ENCODE results near the gene CAMK1D.

Gene CAMK1D

GRCh38 chr10:12631216-12631615 lies 281.9 kb downstream of the CAMK1D start:
- DNase-seq (ENCODE audit: low spot score), result no peak

GRCh38 chr10:12631787-12632562 lies 282.6 kb downstream of the CAMK1D start:
- no peak for DNase-seq (ENCODE audit: low spot score)

- no peak for DNase-seq (ENCODE audit: low spot score)
These were observed 284.7 kb downstream of the CAMK1D start for GRCh38 chr10:12633776-12634620.

DNA sequence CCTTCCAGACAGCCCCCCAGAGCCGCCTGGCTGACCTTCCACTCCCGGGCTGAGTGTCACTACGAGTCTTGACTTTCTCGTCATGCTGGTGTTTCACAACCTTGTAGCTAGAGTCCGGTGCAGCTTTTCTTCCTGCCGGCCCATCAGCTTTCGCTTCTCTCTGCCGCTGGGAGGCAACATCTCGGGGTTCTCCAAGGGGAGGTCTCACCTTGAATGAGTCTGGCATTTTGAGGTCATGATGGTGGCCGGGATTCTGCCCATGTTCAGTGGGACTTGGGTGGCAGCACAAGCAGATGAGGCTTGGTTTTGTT lies 285.2 kb downstream of the CAMK1D start:
- no peak for DNase-seq (ENCODE audit: low spot score)

DNA sequence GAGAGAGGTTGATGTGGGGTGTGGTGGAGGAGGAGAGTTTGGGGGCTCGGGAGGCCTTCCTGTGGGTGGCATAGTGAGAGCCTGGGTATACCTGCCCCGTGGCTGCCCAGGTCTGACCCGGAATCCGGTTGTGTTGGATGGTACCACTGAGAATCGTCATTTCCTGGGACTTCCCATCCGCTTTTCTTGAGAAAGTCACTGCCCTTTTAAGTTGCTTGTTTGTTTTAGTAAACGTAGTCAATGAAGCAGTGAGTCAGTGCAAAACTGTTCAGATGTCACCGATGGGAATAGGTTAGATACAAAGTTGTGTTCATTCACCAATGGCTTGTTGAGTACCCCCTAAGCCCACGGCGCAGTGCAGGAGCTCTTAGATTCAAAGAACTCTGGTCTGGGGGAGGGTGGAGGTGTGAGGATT lies 285.8 kb downstream of the CAMK1D start:
- no peak for DNase-seq (ENCODE audit: low spot score)

DNA sequence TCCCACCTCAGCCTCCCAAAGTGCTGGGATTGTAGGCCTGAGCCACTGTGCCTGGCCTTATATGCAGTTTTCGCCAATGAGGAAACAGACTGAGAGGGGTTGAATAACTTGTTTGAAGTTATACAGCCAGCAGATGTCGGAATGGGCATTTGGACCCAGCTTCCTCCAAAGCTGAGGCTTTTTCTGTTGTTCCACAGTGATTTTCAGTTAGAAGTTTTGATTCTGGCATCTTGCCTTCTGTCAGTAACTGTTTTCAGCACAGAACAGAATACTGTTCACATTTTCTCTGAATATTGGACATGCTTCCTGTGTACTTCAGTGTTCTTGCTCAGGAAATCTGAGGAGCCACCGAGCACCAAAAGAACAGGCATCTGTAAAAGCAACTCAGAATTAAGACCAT lies 287.2 kb downstream of the CAMK1D start:
- DNase-seq (ENCODE audit: low spot score), result no peak

DNA sequence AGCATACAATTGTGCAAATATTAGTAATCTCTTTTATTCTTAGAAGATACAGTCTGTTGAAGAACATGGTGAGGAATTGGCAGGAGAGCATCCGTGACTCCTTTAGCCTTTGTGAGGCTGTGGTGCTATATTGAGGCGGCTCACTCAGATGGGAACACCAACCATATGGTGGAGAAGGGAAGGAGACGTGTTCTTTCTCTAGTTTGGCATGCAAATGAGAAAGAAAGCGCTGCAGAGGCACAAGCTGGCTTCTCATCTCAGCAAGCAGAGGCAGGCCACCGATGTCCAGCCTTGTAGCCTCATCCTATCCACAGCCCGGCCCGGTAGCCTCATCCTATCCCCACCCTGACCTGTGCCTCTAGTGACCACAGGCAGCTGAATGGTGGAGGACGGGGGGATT lies 288.3 kb downstream of the CAMK1D start:
- DNase-seq (ENCODE audit: low spot score), result no peak

DNA sequence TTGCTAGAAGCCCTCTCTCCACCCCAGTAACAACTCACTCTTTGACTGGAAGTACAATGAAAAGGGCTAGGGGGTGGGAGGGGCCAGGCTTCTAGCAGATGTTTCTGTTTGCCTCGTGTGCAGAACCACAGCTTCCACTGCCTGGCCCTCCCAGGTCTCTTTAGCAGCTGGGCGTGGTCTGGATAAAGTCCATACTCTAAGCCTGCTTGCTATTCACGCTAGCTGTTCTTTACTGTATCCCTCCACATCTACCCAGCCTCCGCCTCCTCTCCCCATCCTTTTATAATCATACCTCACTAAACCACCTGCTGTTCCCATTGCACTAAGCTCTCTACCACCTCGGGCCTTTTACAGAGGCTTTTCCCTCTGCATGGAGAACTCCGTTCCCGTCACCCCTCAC lies 288.8 kb downstream of the CAMK1D start:
- DNase-seq (ENCODE audit: low spot score), result no peak

GRCh38 chr10:12638781-12639180 lies 289.4 kb downstream of the CAMK1D start:
- DNase-seq (ENCODE audit: low spot score), result no peak

GRCh38 chr10:12639996-12640944 lies 290.9 kb downstream of the CAMK1D start:
- no peak for DNase-seq (ENCODE audit: low spot score)

- no peak for DNase-seq (ENCODE audit: low spot score)
These were observed 292.7 kb downstream of the CAMK1D start for GRCh38 chr10:12642036-12642435.

DNA sequence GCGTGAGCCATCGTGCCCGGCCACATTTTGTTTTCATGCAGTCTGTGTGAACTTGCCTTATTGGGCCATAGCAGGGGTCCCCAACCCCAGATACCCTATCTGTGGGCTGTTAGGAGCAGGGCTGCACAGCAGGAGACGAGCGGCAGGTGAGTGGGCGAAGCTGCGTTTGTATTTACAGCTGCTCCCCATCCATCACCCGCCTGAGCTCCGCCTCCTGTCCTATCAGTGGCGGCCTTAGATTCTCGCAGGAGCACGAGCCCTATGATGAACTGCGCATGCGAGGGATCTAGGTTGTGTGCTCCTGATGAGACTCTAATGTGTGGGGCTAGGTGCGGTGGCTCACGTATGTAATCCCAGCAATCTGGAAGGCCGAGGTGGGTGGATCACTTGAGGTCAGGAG lies 293.9 kb downstream of the CAMK1D start:
- no peak for DNase-seq (ENCODE audit: low spot score)

GRCh38 chr10:12644380-12645144 lies 295.2 kb downstream of the CAMK1D start:
- DNase-seq (ENCODE audit: low spot score), result no peak

DNA sequence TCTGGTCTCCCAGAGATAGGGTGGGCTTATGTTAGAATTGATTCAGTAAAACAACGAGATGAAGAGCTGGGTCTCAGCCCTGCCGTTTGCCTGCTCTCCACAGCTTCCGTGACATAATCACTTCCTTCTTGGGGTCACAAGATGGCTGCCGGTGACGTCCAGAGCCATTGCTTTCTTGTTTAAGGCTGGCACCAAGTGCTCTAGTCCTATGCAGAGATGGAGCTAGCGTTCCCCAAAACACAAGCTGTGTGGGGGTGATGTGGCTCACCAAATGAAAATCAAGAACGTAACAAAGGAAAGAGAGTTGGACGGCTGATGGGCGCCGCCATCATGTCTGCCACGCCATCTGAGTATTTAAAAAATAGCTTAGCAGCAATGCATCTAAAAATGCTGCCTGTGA lies 296.1 kb downstream of the CAMK1D start:
- no peak for DNase-seq (ENCODE audit: low spot score)

GRCh38 chr10:12649012-12649584 lies 299.8 kb downstream of the CAMK1D start:
- DNase-seq (ENCODE audit: low spot score), result no peak

DNA sequence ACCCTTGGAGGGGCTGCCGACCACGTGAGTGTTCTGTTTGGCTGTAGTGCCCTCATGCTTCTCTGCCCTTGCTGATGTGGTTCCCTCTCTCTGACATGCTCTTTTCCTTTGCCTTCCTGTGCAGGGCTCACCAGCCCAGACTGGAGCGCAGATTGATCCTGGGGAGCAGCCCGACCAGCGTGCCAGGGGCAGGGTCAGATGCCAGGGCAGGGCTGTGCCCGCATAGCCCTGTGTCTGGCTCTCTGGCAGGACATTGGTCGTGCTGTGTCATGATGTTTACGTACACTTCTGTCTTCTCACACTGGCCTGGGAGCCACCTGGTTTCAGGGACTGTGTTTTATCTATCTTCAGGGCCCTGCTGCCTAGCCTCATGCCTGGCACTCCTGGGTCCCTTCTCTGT lies 300.8 kb downstream of the CAMK1D start:
- DNase-seq (ENCODE audit: low spot score), result no peak

DNA sequence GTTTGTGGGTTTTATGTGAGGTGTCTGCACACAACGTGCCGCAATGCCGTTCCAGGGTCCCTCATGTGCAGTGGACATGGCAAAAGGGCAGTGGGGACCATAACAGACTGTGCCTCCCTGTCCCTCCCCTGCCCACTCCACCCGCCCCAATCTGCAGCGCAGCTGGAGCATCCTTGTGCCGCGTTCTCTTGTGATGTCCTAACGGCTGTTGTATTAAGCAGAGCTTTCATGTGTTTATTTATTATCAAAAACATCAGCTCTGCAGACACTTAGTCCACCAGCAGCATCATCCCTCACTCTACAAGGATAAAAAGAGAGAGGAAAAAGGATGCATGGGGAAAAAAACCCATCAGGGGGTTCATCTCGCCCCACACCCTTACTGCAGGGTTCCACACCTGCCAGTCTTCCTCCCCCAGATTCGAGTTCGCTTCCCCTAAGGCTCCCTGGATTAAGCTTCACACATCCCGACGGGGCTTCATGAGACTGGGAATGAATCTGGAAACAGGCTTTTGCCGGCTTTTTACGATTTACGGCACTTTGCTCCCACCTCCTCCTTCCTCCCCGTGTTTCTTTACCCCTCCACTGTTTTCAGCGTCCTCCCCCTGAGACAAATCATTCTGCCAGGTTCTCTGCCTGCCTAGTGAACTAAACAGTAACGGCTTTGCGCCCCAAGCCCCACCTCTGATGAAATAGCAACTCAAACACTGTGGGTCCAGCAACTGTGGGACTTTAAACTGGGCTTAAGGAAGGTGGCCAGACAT lies 301.4 kb downstream of the CAMK1D start:
- no peak for DNase-seq (ENCODE audit: low spot score)

DNA sequence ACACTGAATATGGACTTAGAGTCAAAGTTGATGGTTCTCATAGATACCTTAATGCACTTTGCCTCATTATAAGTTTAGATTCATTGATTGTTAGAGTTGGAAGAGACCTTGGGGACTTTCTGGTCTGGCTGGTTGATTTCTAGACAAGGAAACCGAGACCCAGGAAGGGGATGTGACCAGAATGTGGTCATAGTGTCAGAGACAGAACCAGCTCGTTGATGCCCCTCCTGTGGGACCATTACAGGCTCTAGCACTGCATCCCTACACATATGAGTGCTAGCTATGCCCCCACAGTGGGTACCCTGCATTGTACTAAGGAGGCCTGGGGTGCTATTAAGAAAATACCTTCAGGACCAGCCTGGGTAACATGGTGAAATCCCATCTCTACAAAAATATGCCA lies 306.6 kb downstream of the CAMK1D start:
- no peak for DNase-seq (ENCODE audit: low spot score)

GRCh38 chr10:12656518-12657142 lies 307.3 kb downstream of the CAMK1D start:
- DNase-seq (ENCODE audit: low spot score), result no peak

- no peak for DNase-seq (ENCODE audit: low spot score)
These were observed 308.1 kb downstream of the CAMK1D start for GRCh38 chr10:12657489-12657888.

Data from left forelimb (tissue), 1 donor.